ENCODE results near the gene RFX1.
"Not testable (repeated sequence)": the region's sequence is repeated elsewhere in the genome, so short reads cannot be mapped to it uniquely, and the experiment has no call there.

RFX1 gene

GRCh38 chr19:13968383-13968935 is 37.7 kb downstream of the RFX1 start:
- no peak overlapping the region for H3K4me3 ChIP-seq (ENCODE audit: low read length)
- H3K4me1 ChIP-seq (ENCODE audit: low read length), result no peaks in the 10 kb centered on the region
- no peaks in the 10 kb centered on the region for H3K79me2 ChIP-seq (ENCODE audit: low read length)
- H3K9ac ChIP-seq (ENCODE audit: low read length), result no peak overlapping the region
- no peaks in the 10 kb centered on the region for H3K27me3 ChIP-seq (ENCODE audit: low read depth, low read length)
- H3K36me3 ChIP-seq (replicated peaks; ENCODE audit: low read depth, low read length), result peaks cover 5% of the 10 kb centered on the region
- H2AFZ ChIP-seq (ENCODE audit: low read depth, low read length), result no peak overlapping the region
- TF ChIP-seq CTCF (IDR thresholded peaks at IDR 0.05; ENCODE audit: low read depth, low read length) (no peak), EZH2phosphoT487 (IDR thresholded peaks at IDR 0.05; ENCODE audit: low read depth) (no peak)
- H4K20me1 ChIP-seq (ENCODE audit: insufficient read depth, low read length), result no peaks in the 10 kb centered on the region
- no peaks in the 10 kb centered on the region for H3K9me3 ChIP-seq (ENCODE audit: insufficient read depth, low read length)
- H3K27ac ChIP-seq (ENCODE audit: low read length), result no peak overlapping the region
- no peak overlapping the region for H3K4me2 ChIP-seq (ENCODE audit: low read length)

GRCh38 chr19:13967206-13967605 is 38.9 kb downstream of the RFX1 start:
- not testable (repeated sequence) for H3K9me3 ChIP-seq (ENCODE audit: insufficient read depth, low read length); H3K4me1 ChIP-seq (ENCODE audit: low read length); H3K4me2 ChIP-seq (ENCODE audit: low read length); H3K27me3 ChIP-seq (ENCODE audit: low read depth, low read length); H3K27ac ChIP-seq (ENCODE audit: low read length); H4K20me1 ChIP-seq (ENCODE audit: insufficient read depth, low read length); H3K4me3 ChIP-seq (ENCODE audit: low read length); H3K9ac ChIP-seq (ENCODE audit: low read length); H3K79me2 ChIP-seq (ENCODE audit: low read length); H3K36me3 ChIP-seq (replicated peaks; ENCODE audit: low read depth, low read length); H2AFZ ChIP-seq (ENCODE audit: low read depth, low read length)

- Histone ChIP-seq H3K9me3 (ENCODE audit: insufficient read depth, low read length) (no peaks in the 10 kb centered on the region), H3K36me3 (replicated peaks; ENCODE audit: low read depth, low read length) (peaks cover under 1% of the 10 kb centered on the region), H3K27ac (ENCODE audit: low read length) (no peak overlapping the region), H4K20me1 (ENCODE audit: insufficient read depth, low read length) (no peaks in the 10 kb centered on the region), H3K4me1 (ENCODE audit: low read length) (no peaks in the 10 kb centered on the region), H3K4me2 (ENCODE audit: low read length) (no peak overlapping the region), H3K4me3 (ENCODE audit: low read length) (no peak overlapping the region), H3K27me3 (ENCODE audit: low read depth, low read length) (no peaks in the 10 kb centered on the region), H3K9ac (ENCODE audit: low read length) (no peak overlapping the region), H3K79me2 (ENCODE audit: low read length) (no peaks in the 10 kb centered on the region), H2AFZ (ENCODE audit: low read depth, low read length) (no peak overlapping the region)
- no peak for TF ChIP-seq EZH2phosphoT487 (IDR thresholded peaks at IDR 0.05; ENCODE audit: low read depth)
- no peak for TF ChIP-seq CTCF (IDR thresholded peaks at IDR 0.05; ENCODE audit: low read depth, low read length)
Observed at GRCh38 chr19:13966684-13967128, 39.4 kb downstream of the RFX1 start.

GRCh38 chr19:13965926-13966683 is 40.0 kb downstream of the RFX1 start:
- Histone ChIP-seq H3K9me3 (ENCODE audit: insufficient read depth, low read length) (no peaks in the 10 kb centered on the region), H3K4me2 (ENCODE audit: low read length) (no peak overlapping the region), H3K9ac (ENCODE audit: low read length) (no peak overlapping the region), H4K20me1 (ENCODE audit: insufficient read depth, low read length) (no peaks in the 10 kb centered on the region), H3K4me1 (ENCODE audit: low read length) (no peaks in the 10 kb centered on the region), H2AFZ (ENCODE audit: low read depth, low read length) (no peak overlapping the region), H3K36me3 (replicated peaks; ENCODE audit: low read depth, low read length) (peaks cover 6% of the 10 kb centered on the region), H3K27me3 (ENCODE audit: low read depth, low read length) (no peaks in the 10 kb centered on the region), H3K79me2 (ENCODE audit: low read length) (no peaks in the 10 kb centered on the region), H3K4me3 (ENCODE audit: low read length) (no peak overlapping the region), H3K27ac (ENCODE audit: low read length) (no peak overlapping the region)
- no peak for TF ChIP-seq EZH2phosphoT487 (IDR thresholded peaks at IDR 0.05; ENCODE audit: low read depth)
- TF ChIP-seq CTCF (IDR thresholded peaks at IDR 0.05; ENCODE audit: low read depth, low read length), result no peak

All from OCI-LY3 (cell line).